Thyroid gland (tissue), 4 donors: ENCODE results near the gene KIAA1549.

ENCODE experiments used
- POLR2A ChIP-seq, 2 donors: fragments of 450-650 bp; IDR thresholded peaks; one replicate each; pipeline ENCODE4 v1.6.1; 2017; ENCODE audit warnings: antibody characterized with exemption in 2 of 2, mild to moderate bottlenecking in 2 of 2, moderate library complexity in 1 of 2
- TF ChIP-seq, protein P1 (sequence below), 6 experiments: fragments of 200-600 bp in 3 of 6; fragments of 450-650 bp in 3 of 6; sonication (generic) in 3 of 6; IDR thresholded peaks; one replicate each; pipeline ENCODE4 v1.5.1; 2016 to 2019; ENCODE audit warnings: antibody characterized with exemption in 6 of 6, mild to moderate bottlenecking in 2 of 6, inconsistent platforms in 1 of 6, moderate library complexity in 1 of 6

DNA sequence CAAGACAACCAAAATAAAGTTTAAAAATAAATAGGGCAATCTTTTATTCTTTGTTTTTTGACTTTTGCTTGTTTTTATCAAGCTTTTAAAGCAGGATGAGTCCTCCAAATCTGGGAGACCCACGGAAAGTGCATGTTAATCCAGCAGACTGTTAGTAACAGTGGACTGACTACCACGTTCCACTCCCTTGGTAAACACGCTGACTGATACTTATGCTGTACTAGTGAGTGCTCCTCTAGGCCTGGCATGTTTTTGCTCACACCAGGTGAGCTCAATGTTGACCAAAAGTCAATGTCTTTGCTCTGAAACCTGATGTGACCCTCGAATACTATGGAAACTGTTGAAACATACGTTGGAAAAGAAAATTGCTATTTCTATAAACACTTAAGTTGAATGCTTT, 88.4 kb downstream of the KIAA1549 start:
- TF ChIP-seq, protein P1, sequence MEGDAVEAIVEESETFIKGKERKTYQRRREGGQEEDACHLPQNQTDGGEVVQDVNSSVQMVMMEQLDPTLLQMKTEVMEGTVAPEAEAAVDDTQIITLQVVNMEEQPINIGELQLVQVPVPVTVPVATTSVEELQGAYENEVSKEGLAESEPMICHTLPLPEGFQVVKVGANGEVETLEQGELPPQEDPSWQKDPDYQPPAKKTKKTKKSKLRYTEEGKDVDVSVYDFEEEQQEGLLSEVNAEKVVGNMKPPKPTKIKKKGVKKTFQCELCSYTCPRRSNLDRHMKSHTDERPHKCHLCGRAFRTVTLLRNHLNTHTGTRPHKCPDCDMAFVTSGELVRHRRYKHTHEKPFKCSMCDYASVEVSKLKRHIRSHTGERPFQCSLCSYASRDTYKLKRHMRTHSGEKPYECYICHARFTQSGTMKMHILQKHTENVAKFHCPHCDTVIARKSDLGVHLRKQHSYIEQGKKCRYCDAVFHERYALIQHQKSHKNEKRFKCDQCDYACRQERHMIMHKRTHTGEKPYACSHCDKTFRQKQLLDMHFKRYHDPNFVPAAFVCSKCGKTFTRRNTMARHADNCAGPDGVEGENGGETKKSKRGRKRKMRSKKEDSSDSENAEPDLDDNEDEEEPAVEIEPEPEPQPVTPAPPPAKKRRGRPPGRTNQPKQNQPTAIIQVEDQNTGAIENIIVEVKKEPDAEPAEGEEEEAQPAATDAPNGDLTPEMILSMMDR (IDR thresholded peaks at IDR 0.05): no peak
- TF ChIP-seq POLR2A (IDR thresholded peaks at IDR 0.05): no peak
